ENCODE results near the gene ADAM23. TPM values are rescaled to one million over a fixed set of nuclear protein-coding genes. Genes with fewer than 3 reads are reported as not detected.

The ADAM23 gene
- total and polyA plus RNA-seq, 12 donors, result 4.5 to 33.9 (median 6.7) TPM

DNA sequence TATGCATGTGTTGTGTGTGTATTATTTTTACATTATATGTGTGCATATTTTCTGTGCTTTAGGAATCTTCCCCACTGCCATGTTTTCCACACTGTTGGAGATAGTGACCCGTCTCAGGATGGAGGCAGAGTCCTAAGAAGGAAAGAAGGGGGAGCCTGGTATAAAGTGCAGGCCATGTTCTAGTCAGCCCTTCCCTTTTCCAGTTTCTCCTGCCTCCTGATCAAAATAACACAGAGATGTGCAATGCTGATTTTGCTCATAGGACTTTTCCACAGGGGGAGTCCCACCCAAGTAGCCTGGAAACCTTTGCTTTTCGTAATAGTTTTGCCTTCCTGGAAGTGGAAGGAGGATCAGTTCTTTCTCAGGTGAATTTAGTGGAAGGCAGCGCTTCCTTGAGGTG is 126.1 kb downstream of the ADAM23 start:
- intact Hi-C loops (cut with DNase I), result no loop called here
- no peak for DNase-seq
- no peak for TF ChIP-seq POLR2A (IDR thresholded peaks at IDR 0.05)
- H3K27me3 ChIP-seq, result no peaks in the 10 kb centered on the region
- H3K9me3 ChIP-seq (replicated peaks in 1 of 3), result no peaks in the 10 kb centered on the region
- H3K4me3 ChIP-seq, result no peak overlapping the region
- no peak overlapping the region for H3K27ac ChIP-seq
- WGBS, 4 donors, result 89 to 96% (median 94%) methylated on average over 2 to 3 of the region's 3 CpGs
- no peaks in the 10 kb centered on the region for H3K36me3 ChIP-seq (replicated peaks in 1 of 2)
- no peaks in the 10 kb centered on the region for H3K4me1 ChIP-seq (replicated peaks in 1 of 2)

DNA sequence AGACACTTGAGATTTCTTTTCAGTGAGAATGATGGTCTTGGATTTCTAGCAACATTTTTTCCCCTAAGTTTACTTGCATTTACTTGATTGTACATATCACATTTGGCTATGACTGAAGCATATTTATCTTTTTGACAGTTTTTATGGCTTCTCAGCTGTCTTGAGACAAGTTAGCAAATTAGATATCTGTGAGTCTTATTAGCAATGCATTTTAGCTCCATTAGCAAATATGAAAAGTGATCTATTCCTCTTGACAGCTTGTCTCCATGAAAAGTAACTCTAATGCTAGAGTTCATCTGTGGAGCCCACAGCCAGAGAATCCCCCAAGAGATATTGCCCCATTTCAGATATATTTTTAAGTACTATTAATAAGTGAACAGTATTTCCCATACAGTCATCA is 126.9 kb downstream of the ADAM23 start:
- DNase-seq, result no peak
- H3K27ac ChIP-seq, result no peak overlapping the region
- no peak for TF ChIP-seq CTCF (IDR thresholded peaks at IDR 0.05)
- no peak for TF ChIP-seq POLR2A (IDR thresholded peaks at IDR 0.05)
- intact Hi-C loops (cut with DNase I), result no loop called here
- H3K4me3 ChIP-seq, result no peak overlapping the region
- no peaks in the 10 kb centered on the region for H3K9me3 ChIP-seq (replicated peaks in 1 of 3)
- no peaks in the 10 kb centered on the region for H3K36me3 ChIP-seq (replicated peaks in 1 of 2)
- no peaks in the 10 kb centered on the region for H3K4me1 ChIP-seq (replicated peaks in 1 of 2)
- H3K27me3 ChIP-seq, result no peaks in the 10 kb centered on the region

DNA sequence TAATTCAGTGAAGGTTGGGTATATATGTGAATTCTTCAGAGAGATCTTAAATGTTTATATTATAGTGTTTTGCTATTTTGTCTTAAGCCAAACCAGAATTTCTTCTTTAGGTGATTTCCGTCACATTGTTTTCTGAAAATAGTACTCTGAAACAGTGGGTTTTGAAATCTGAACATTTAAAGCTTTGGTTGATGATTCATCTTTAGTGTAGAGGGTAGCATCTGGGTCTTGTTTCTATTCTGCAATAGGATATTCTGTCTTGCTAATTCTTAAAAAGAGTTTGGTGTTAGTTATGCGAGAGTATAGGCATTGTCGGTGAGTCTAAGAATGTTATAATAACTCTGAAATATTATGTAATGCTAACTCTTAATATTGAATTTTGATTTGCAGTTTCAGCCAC is 129.4 kb downstream of the ADAM23 start:
- 89 to 95% (median 93%) methylated on average over 3 of the region's 3 CpGs for WGBS, 4 donors
- DNase-seq, result no peak
- no peaks in the 10 kb centered on the region for H3K27me3 ChIP-seq
- no peak overlapping the region for H3K4me3 ChIP-seq
- no peak for TF ChIP-seq CTCF (IDR thresholded peaks at IDR 0.05)
- no peaks in the 10 kb centered on the region for H3K4me1 ChIP-seq (replicated peaks in 1 of 2)
- H3K9me3 ChIP-seq (replicated peaks in 1 of 3), result no peaks in the 10 kb centered on the region
- H3K27ac ChIP-seq, result no peak overlapping the region
- H3K36me3 ChIP-seq (replicated peaks in 1 of 2), result no peaks in the 10 kb centered on the region
- intact Hi-C loops (cut with DNase I), result no loop called here

DNA sequence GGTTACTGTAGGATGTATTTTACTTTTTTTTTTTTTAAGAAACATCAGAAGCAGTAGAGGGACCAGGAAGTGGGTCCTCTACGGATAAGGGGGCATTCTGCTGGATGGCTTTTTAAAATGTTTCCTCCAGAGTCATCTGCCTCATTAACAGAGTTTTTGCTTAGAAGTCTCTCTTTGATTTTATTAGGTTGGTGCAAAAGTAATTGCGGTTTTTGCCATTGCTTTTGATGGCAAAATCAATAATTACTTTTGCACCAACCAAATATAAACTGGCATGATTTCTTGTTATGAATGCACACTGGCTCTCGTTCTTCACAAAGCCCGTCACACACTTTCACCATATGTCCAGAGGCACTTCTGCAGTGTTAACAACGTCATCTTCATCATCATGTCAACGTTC is 130.5 kb downstream of the ADAM23 start:
- DNase-seq, result no peak
- Histone ChIP-seq H3K4me3 (no peak overlapping the region), H3K9me3 (replicated peaks in 1 of 3) (no peaks in the 10 kb centered on the region), H3K36me3 (replicated peaks in 1 of 2) (no peaks in the 10 kb centered on the region), H3K27ac (no peak overlapping the region), H3K27me3 (no peaks in the 10 kb centered on the region), H3K4me1 (replicated peaks in 1 of 2) (no peaks in the 10 kb centered on the region)
- WGBS, 4 donors, result 87 to 91% (median 90%) methylated on average over 6 of the region's 6 CpGs
- intact Hi-C loops (cut with DNase I), result no loop called here
- TF ChIP-seq CTCF (IDR thresholded peaks at IDR 0.05) (no peak), POLR2A (IDR thresholded peaks at IDR 0.05) (no peak)

DNA sequence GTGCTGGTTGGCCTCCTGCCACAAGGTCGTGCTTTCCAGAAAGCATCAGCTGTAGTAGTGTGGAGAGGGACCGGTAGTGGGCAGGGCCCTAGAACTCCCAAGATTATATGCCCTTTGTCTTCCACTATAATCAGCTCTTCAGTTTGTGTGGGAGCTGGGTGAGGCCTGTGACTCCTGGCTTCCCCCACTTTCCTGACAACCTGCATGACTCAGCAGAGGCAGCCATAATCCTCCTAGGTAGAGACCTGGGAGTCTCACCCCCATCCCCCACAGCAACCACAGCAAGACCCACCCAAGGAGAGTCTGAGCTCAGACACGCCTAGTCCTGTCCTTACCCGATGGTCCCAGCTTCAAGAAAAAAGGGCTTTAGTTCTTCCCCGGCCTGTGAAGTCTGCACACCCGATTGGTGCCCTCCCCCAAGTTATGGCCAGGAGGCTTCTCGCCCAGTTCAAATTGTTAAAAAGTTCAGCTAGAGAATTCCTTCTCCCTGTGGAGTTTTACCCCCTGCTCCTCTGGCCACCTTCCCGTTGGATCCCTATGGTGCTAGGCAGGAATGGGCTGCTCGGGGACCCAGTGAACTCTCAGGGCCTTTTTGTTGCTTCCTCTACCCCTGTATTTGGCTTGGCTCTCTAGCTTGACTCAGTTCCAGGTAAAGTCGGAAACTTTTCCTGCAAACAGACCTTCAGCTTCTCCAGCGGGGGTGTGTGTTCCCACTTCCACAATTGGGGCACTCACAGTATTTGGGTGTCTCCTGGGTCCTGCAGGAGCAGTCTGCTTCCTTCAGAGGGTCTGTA is 141.2 kb downstream of the ADAM23 start:
- TF ChIP-seq POLR2A (IDR thresholded peaks at IDR 0.05), result no peak
- no peak for TF ChIP-seq CTCF (IDR thresholded peaks at IDR 0.05)
- Histone ChIP-seq H3K9me3 (replicated peaks in 1 of 3) (no peaks in the 10 kb centered on the region), H3K4me1 (replicated peaks in 1 of 2) (no peaks in the 10 kb centered on the region), H3K27me3 (no peaks in the 10 kb centered on the region), H3K4me3 (no peak overlapping the region), H3K27ac (no peak overlapping the region), H3K36me3 (replicated peaks in 1 of 2) (no peaks in the 10 kb centered on the region)
- WGBS, 4 donors, result 75 to 90% (median 81%) methylated on average over 10 to 11 of the region's 11 CpGs
- intact Hi-C loops (cut with DNase I), result no loop called here
- DNase-seq, result no peak

All from adrenal gland (tissue), 12 donors.